ENCODE data around the gene CTBS.

- TF ChIP-seq CTCF (IDR thresholded peaks at IDR 0.05) (no peak), POLR2A (IDR thresholded peaks at IDR 0.05) (no peak)
Measured at GRCh38 chr1:84582802-84583587, 8.8 kb upstream of the CTBS start.
